Glomerular endothelial cell (primary cell): ENCODE results near the gene MTG2. TPM values are rescaled to one million over a fixed set of nuclear protein-coding genes. Genes with fewer than 3 reads are reported as not detected.

Experiments used
- DNase-seq: peaks from one replicate; pipeline ENCODE4 v3.0.0-alpha.2; 2011; ENCODE audit warnings: low read depth, low spot score; ENCODE audit errors: extremely low read depth
- total RNA-seq: library from RNA; depleted of rRNA; stranded (reverse); fragments of >200 nt; gene quantifications from 2 replicates; pipeline ENCODE4 v1.2.3, GENCODE V29; 2015

The MTG2 gene
- total RNA-seq, 1 donor from 2014 or later, result 17.8 TPM

DNA sequence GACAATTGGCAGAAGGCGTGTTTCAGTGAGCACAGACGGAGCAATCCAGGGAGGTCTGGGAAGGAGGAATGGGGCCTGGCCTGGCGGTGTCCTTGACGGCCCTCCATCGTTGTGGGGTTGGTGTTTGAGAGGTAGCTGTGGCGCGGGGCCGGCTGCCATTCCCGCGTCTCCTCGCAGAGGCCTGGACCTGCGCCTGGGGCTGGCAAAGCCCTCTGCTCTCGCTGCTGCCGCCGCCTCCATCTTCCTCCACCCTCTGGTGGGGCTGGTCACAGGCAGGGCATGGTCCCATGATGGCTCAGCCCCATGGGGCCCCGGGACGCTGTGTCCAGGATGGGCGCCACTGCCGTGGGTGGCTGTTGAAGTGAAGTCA, 63.1 kb downstream of the MTG2 start:
- no peak for DNase-seq

DNA sequence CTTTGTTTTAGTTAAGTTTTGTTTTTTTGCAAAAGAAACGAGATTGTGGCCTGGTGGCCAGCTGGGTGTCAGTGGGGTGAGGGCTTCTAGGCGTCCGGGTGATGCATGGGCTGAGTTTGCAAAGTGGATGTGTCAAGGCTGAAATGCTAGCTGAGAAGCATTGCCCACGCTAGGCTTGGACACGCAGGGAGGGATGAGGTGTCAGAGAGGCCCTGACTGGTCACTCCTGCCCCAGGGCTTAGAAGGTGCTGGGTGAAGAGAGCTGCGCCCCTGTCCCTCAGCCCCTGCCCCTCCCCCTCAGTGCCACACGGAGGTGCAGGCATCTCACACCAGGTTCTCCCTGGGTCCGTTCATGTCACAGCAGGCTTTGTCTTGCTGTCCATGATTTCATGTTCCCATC, 63.6 kb downstream of the MTG2 start:
- DNase-seq, result no peak

DNA sequence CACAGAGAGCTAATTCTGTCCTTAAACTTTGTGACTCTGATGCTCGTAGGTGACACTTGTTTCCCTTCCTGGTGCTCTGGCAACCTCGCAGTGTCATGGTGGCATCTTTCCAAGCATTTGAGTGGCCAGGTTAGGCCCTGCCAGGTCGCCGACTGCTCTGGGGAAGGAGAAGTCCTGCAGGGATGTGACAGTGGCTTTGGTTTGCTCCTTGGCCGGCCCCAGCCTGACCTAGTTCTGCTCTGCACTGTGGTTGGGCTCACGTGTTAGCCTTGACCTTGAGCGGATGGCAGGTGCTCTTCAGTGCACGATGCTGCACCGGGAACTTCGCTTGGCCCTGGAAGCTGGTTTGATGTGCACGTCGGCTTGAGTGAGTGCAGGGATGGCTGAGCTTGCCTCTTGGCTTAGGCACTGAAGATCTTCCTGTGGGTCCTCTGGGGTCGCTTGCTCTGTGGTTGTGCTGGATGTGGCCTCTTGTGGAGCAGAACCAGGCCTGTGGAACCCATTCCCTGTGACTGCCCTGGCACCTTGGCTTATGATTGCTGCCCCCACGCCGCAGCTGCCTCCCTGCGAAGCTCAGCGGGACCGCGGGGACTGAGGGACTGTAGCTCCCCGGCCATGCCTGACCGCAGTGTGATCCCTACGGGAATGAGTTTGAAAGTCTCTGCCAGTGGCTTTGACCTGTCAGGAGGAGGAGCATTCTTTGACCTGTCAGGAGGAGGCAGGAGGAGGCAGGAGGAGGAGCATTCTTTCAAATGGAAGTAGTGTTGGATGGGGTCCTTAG, 64.2 kb downstream of the MTG2 start:
- DNase-seq, result no peak

DNA sequence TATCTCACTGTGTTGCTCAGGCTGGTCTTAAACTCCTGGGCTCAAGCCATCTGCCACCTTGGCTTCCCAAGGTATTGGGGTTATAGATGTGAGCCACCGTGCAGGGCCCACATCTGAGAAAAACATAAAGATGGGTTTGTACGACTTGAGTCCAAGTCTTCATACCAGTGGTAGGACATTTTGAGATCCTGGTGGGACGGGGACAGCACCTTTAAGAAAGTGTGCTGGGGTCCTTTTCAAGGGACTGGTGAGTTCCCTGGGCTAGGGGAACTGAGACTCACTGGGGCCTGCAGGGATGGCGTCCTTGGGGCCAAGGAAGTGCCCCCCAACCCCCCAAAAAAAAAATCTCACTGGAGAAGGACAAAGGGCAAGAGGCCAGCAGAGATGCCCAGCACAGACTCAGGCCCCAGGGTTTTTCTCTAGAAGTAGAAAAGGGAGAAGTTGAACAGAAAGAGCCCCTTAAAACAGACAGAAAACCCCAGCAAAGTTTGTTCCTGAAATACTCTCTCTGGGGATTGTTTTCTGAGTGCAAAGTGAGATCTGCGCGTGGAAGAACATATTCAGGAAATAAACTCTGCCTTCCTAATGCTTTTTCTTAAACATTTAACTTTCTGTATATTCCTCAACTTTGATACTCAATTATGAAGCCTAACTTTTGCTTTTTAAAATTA, 66.2 kb downstream of the MTG2 start:
- DNase-seq, result no peak

DNA sequence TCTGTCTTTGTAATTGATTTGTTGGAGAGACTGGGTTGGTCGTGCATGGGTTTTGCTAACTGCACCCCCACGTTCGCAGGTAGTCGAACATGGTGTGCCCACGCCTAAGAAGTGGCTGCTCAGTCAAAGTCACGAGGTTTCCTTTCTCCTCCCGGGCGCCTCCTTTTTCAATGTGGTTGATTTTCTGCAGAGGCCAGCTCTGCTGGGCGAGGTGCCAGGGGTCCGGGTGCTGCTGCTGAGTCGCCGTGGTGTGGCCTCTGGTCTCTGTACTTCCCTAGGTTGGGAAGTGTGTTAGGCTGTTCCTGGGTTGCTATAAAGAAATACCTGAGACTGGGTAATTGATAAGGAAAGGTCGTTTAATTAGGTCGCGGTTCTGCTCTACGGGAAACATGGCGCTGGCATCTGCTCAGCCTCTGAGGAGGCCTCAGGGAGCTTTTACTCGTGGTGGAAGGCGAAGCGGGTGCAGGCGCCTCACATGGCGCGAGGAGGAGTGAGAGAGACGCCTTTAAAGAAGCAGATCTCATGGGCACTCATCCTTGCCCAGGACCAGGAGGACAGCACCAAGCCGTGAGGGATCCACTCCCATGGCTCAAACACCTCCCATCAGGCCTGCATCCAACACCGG, 69.6 kb downstream of the MTG2 start:
- DNase-seq, result no peak

Other genes starting within 250 kb of the MTG2 start
- gene TAF4, start 117.1 kb upstream of the MTG2 start, total RNA-seq, result 13.3 and 21.2 TPM in 2 replicates
- gene LSM14B, start 60.6 kb upstream of the MTG2 start, total RNA-seq, result 23.1 and 25.0 TPM in 2 replicates
- gene PSMA7, start 39.6 kb upstream of the MTG2 start, total RNA-seq, result 422 and 425 TPM in 2 replicates
- 16.1 and 17.1 TPM in 2 replicates for gene SS18L1, start 39.3 kb upstream of the MTG2 start, total RNA-seq
- not detected in 2 replicates for gene HRH3, start 37.2 kb downstream of the MTG2 start, total RNA-seq
- 19.9 and 25.8 TPM in 2 replicates for gene OSBPL2, start 55.5 kb downstream of the MTG2 start, total RNA-seq
- 197 and 227 TPM in 2 replicates for gene ADRM1, start 120.0 kb downstream of the MTG2 start, total RNA-seq
- gene LAMA5, start 184.3 kb downstream of the MTG2 start, total RNA-seq, result 283 and 453 TPM in 2 replicates
- gene RPS21, start 204.1 kb downstream of the MTG2 start, total RNA-seq, result 1,159 and 2,475 TPM in 2 replicates
- gene CABLES2, start 224.3 kb downstream of the MTG2 start, total RNA-seq, result 7.8 and 9.6 TPM in 2 replicates
- not detected in 2 replicates for gene RBBP8NL, start 244.5 kb downstream of the MTG2 start, total RNA-seq